Spinal cord (tissue), 10 donors: Measurements from ENCODE around the gene SLC24A5. TPM values are rescaled to one million over a fixed set of nuclear protein-coding genes. Genes with fewer than 3 reads are reported as not detected.
A peak's percentile ranks its signal among the peaks of the same experiment; 100 is the strongest.

Source experiments
- DNase-seq, 6 donors: peaks; one replicate each; pipeline versions ENCODE4 v3.0.0 to v3.0.0-alpha.2; 2013 to 2015; ENCODE audit warnings: low spot score in 6 of 6, low read depth in 4 of 6
- H3K27ac ChIP-seq: one replicate; pipeline ENCODE4 v1.5.1; 2013; ENCODE audit warnings: low read depth, low read length, control low read depth
- H3K27me3 ChIP-seq: one replicate; pipeline ENCODE4 v1.6.1; 2013; ENCODE audit warnings: low read length; ENCODE audit not compliant: control insufficient read depth, insufficient read depth
- H3K36me3 ChIP-seq: one replicate; pipeline ENCODE4 v1.6.1; 2013; ENCODE audit warnings: low read length; ENCODE audit not compliant: control insufficient read depth, insufficient read depth
- H3K4me1 ChIP-seq: one replicate; pipeline ENCODE4 v1.6.1; 2013; ENCODE audit warnings: low read length; ENCODE audit not compliant: control insufficient read depth, insufficient read depth
- H3K4me3 ChIP-seq: one replicate; pipeline ENCODE4 v1.5.1; 2013; ENCODE audit warnings: low read depth, low read length, control low read depth
- H3K9me3 ChIP-seq: one replicate; pipeline ENCODE4 v1.6.1; 2013; ENCODE audit warnings: low read length; ENCODE audit not compliant: control insufficient read depth, insufficient read depth
- WGBS: methylation state at CpG from one replicate; pipeline ENCODE4 v1.1.5; 2013; ENCODE audit warnings: missing lambda C conversion rate; ENCODE audit not compliant: insufficient coverage; 5-methylcytosine and 5-hydroxymethylcytosine counted together
- polyA plus RNA-seq, 2 donors: library from polyadenylated mRNA; unstranded; fragments of 120-200 nt; gene quantifications; one replicate each; pipeline ENCODE4 v1.2.1, GENCODE V29; 2013; ENCODE audit not compliant: insufficient read length in 2 of 2
- total RNA-seq, 2 donors: library from RNA; depleted of rRNA in 1 of 2; stranded (reverse); fragments of 120-200 nt in 1 of 2; fragments of >200 nt in 1 of 2; gene quantifications; one replicate each; pipeline versions ENCODE4 v1.2.3 to v1.2.4, GENCODE V29; 2013 to 2014
- donor health status: healthy.

The SLC24A5 gene
- total and polyA plus RNA-seq, 4 donors, result 0.84 to 2.3 (median 1.6) TPM

DNA sequence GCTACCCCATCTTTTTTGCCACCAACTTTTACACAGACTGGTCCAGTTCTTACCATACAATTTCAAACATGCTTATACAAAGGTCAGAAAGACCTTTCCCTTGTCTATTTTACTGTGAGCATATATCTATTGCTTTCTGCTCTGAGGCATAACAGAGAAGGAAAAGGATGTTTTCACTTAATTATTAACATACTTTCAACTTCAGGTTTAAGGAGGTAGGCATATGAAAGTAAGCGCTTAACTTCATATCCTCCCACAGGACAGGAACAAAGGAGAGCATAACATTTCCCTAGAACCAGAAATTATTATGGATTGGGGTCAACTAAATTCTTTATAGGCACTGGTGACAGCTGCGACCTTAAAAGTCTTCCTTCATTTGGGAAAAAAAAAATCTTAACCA is 56.2 kb downstream of the SLC24A5 start:
- H3K27ac ChIP-seq, result peak overlapping the region; percentile 92

GRCh38 chr15:48177383-48177765 is 56.6 kb downstream of the SLC24A5 start:
- peaks cover 3% of the 10 kb centered on the region for H3K4me1 ChIP-seq
- WGBS, result 0% methylated on average over 4 of the region's 10 CpGs

More for the DNA sequence above, 56.2 kb downstream of the SLC24A5 start:
- H3K9me3 ChIP-seq, result peaks cover 9% of the 10 kb centered on the region
- H3K4me3 ChIP-seq, result peak overlapping the region; percentile 62
- DNase-seq, result no peak
- no peaks in the 10 kb centered on the region for H3K27me3 ChIP-seq
- peaks cover 3% of the 10 kb centered on the region for H3K4me1 ChIP-seq
- no peaks in the 10 kb centered on the region for H3K36me3 ChIP-seq
- WGBS, result 33% methylated on average over 1 of the region's 2 CpGs

GRCh38 chr15:48177766-48178647 is 57.2 kb downstream of the SLC24A5 start, which contains the start of gene MYEF2:
Gene MYEF2 (minus strand): TSS chr15:48178295. CDS start chr15:48178237, 58 bp downstream.
- peaks cover 3% of the 10 kb centered on the region for H3K4me1 ChIP-seq
- WGBS, result under 1% methylated on average over 71 of the region's 71 CpGs
- peak within 1 kb of the TSS; percentile 62 for H3K4me3 ChIP-seq
- peak; percentile 60 to 98 (median 86) for DNase-seq
- peaks cover 7% of the 10 kb centered on the region for H3K9me3 ChIP-seq
- H3K27ac ChIP-seq, result peak within 1 kb of the TSS; percentile 92
- H3K27me3 ChIP-seq, result no peaks in the 10 kb centered on the region
- no peaks in the 10 kb centered on the region for H3K36me3 ChIP-seq

More at GRCh38 chr15:48177383-48177765, 56.6 kb downstream of the SLC24A5 start:
- peak in 4 of 6 donors; percentile 55 to 93 (median 72) for DNase-seq
- peak overlapping the region; percentile 62 for H3K4me3 ChIP-seq
- peaks cover 8% of the 10 kb centered on the region for H3K9me3 ChIP-seq
- no peaks in the 10 kb centered on the region for H3K27me3 ChIP-seq
- peak overlapping the region; percentile 92 for H3K27ac ChIP-seq
- H3K36me3 ChIP-seq, result no peaks in the 10 kb centered on the region

DNA sequence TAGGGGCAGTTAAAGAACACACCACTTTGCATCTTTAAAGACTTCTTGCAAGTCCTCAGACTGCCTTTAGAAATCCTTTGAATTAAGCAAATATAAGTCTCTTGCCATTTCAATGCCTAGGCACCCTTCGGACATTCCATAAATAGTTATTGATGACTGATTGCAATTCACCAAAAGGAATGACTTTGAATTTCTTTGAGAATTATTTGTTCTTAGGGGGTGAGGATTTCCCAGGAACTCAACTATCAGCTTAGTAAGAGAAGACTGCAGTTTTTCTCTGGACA is 57.8 kb downstream of the SLC24A5 start:
- Histone ChIP-seq H3K9me3 (peaks cover 5% of the 10 kb centered on the region), H3K4me3 (peak overlapping the region; percentile 62), H3K4me1 (peaks cover 3% of the 10 kb centered on the region), H3K36me3 (no peaks in the 10 kb centered on the region), H3K27ac (peak overlapping the region; percentile 92), H3K27me3 (no peaks in the 10 kb centered on the region)
- DNase-seq, result peak in 1 of 6 donors; percentile 22
- WGBS, result no CpG with 5 or more reads among the region's 1 CpG

- Histone ChIP-seq H3K4me3 (no peak overlapping the region), H3K27me3 (no peaks in the 10 kb centered on the region), H3K36me3 (no peaks in the 10 kb centered on the region), H3K4me1 (peaks cover 3% of the 10 kb centered on the region), H3K27ac (no peak overlapping the region), H3K9me3 (no peaks in the 10 kb centered on the region)
- 88% methylated on average over 1 of the region's 2 CpGs for WGBS
- no peak for DNase-seq
Measured at GRCh38 chr15:48182749-48183148, 62.0 kb downstream of the SLC24A5 start.

DNA sequence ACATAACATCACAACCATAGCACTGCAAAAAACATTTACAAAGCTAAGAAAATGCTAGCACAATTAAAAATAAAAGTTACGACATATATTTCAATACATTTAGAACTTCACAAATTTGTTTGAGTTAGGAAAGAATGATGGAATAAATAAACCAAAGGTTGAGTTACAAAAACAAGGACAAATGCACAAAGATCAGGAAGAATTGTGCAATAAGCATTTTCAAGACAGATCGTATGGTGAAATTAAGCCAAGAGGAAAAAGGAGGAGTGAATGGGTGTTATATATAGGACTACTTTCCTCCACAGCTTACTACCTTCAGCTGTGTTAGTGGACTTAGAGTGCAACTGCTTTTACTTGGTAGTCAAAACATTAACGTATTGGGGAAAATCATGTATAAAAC is 64.7 kb downstream of the SLC24A5 start:
- no peaks in the 10 kb centered on the region for H3K4me1 ChIP-seq
- no peak for DNase-seq
- H3K27me3 ChIP-seq, result no peaks in the 10 kb centered on the region
- no peaks in the 10 kb centered on the region for H3K36me3 ChIP-seq
- no peak overlapping the region for H3K4me3 ChIP-seq
- no peaks in the 10 kb centered on the region for H3K9me3 ChIP-seq
- no CpG with 5 or more reads among the region's 3 CpGs for WGBS
- no peak overlapping the region for H3K27ac ChIP-seq

GRCh38 chr15:48186271-48186670 is 65.5 kb downstream of the SLC24A5 start:
- Histone ChIP-seq H3K4me1 (no peaks in the 10 kb centered on the region), H3K9me3 (no peaks in the 10 kb centered on the region), H3K36me3 (no peaks in the 10 kb centered on the region), H3K4me3 (no peak overlapping the region), H3K27ac (no peak overlapping the region), H3K27me3 (no peaks in the 10 kb centered on the region)
- no peak for DNase-seq
- WGBS, result 100% methylated on average over 2 of the region's 3 CpGs

- peaks cover 2% of the 10 kb centered on the region for H3K27me3 ChIP-seq
- peak; percentile 66 to 92 (median 80) for DNase-seq
- peak overlapping the region; percentile 25 for H3K27ac ChIP-seq
- WGBS, result 0% methylated on average over 3 of the region's 15 CpGs
- H3K4me3 ChIP-seq, result peak overlapping the region; percentile 36
- no peaks in the 10 kb centered on the region for H3K9me3 ChIP-seq
- H3K4me1 ChIP-seq, result peaks cover 7% of the 10 kb centered on the region
- no peaks in the 10 kb centered on the region for H3K36me3 ChIP-seq
Measured at GRCh38 chr15:48190932-48191573, 70.3 kb downstream of the SLC24A5 start.

- Histone ChIP-seq H3K36me3 (no peaks in the 10 kb centered on the region), H3K9me3 (no peaks in the 10 kb centered on the region), H3K27me3 (peaks cover 2% of the 10 kb centered on the region), H3K4me1 (peaks cover 7% of the 10 kb centered on the region), H3K27ac (peak within 1 kb of the TSS; percentile 25), H3K4me3 (peak within 1 kb of the TSS; percentile 36)
- 3% methylated on average over 27 of the region's 31 CpGs for WGBS
- peak in 5 of 6 donors; percentile 47 to 95 (median 67) for DNase-seq
Measured at GRCh38 chr15:48191574-48192225, 70.9 kb downstream of the SLC24A5 start, which contains the start of gene CTXN2. Gene CTXN2 (plus strand): TSS chr15:48191665. CDS start chr15:48201301, 9,636 bp downstream.
